ENCODE measurements around the gene CRTAP.
"Not testable (repeated sequence)": the region's sequence is repeated elsewhere in the genome, so short reads cannot be mapped to it uniquely, and the experiment has no call there.

The CRTAP gene

GRCh38 chr3:33113772-33114621, at the start of gene CRTAP:
Gene CRTAP, plus strand, starts transcription at chr3:33114014. Its CDS starts 64 bp downstream, at chr3:33114078.
- DNase-seq, result peak; percentile 71

- no peak for DNase-seq
Measured at GRCh38 chr3:33064929-33065328, 48.9 kb upstream of the CRTAP start.

GRCh38 chr3:33067484-33067883, 46.3 kb upstream of the CRTAP start:
- no peak for DNase-seq

GRCh38 chr3:33069862-33070261, 44.0 kb upstream of the CRTAP start:
- not testable (repeated sequence) for DNase-seq

- no peak for DNase-seq
Measured at GRCh38 chr3:33071181-33071580, 42.6 kb upstream of the CRTAP start.

- no peak for DNase-seq
Measured at GRCh38 chr3:33071946-33072345, 41.9 kb upstream of the CRTAP start.

GRCh38 chr3:33074217-33075067, 39.4 kb upstream of the CRTAP start:
- peak; percentile 13 for DNase-seq

- no peak for DNase-seq
Measured at GRCh38 chr3:33075995-33076394, 37.8 kb upstream of the CRTAP start.

- DNase-seq, result no peak
Measured at GRCh38 chr3:33076952-33077351, 36.9 kb upstream of the CRTAP start.

GRCh38 chr3:33077976-33078375, 35.8 kb upstream of the CRTAP start:
- DNase-seq, result no peak

GRCh38 chr3:33079813-33080212, 34.0 kb upstream of the CRTAP start:
- DNase-seq, result not testable (repeated sequence)

GRCh38 chr3:33081812-33082211, 32.0 kb upstream of the CRTAP start:
- no peak for DNase-seq

- DNase-seq, result no peak
Measured at GRCh38 chr3:33083958-33084357, 29.9 kb upstream of the CRTAP start.

- DNase-seq, result no peak
Measured at GRCh38 chr3:33088691-33089090, 25.1 kb upstream of the CRTAP start.

- no peak for DNase-seq
Measured at GRCh38 chr3:33089515-33089914, 24.3 kb upstream of the CRTAP start.

- DNase-seq, result no peak
Measured at GRCh38 chr3:33091746-33092145, 22.1 kb upstream of the CRTAP start.

GRCh38 chr3:33092496-33093254, 21.1 kb upstream of the CRTAP start:
- DNase-seq, result no peak

- DNase-seq, result no peak
Measured at GRCh38 chr3:33093847-33094246, 20.0 kb upstream of the CRTAP start.

GRCh38 chr3:33095436-33095835, 18.4 kb upstream of the CRTAP start:
- DNase-seq, result no peak

GRCh38 chr3:33096093-33096868, 17.5 kb upstream of the CRTAP start:
- DNase-seq, result peak; percentile 16

GRCh38 chr3:33099109-33099645, 14.6 kb upstream of the CRTAP start:
- DNase-seq, result no peak

GRCh38 chr3:33099701-33100100, 14.1 kb upstream of the CRTAP start:
- DNase-seq, result no peak
